Measurements from ENCODE around the gene LARGE1. TPM values are rescaled to one million over a fixed set of nuclear protein-coding genes. Genes with fewer than 3 reads are reported as not detected.

LARGE1 gene
- total RNA-seq, 1 donor from 2014 or later: 81.2 TPM

DNA sequence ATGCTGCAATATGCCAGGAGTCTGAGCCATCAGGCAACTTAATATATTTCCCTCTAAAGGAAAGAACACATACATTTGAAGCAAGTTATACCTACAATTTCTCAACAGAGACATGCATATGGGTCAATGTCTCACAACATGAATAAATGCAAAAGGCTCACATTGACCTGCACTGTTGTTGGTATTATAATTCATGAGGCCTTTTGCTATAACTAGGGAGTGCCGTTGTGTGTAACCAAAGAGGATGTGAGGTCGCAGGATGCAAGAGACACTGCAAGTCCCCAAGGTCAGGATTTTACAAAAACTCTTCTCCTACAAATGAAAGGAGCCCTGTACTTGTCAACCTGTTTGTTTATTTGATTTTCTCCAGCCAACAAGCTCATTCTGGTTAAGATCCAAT lies 250.5 kb downstream of the LARGE1 start:
- peaks cover 8% of the 10 kb centered on the region for H3K4me1 Mint-ChIP-seq (ENCODE audit: low read depth, unreplicated experiment)
- H3K9me3 Mint-ChIP-seq (ENCODE audit: unreplicated experiment): no peaks in the 10 kb centered on the region
- no peak overlapping the region for H3K4me3 Mint-ChIP-seq (ENCODE audit: unreplicated experiment)
- DNase-seq: no peak
- H3K27ac Mint-ChIP-seq (ENCODE audit: unreplicated experiment): no peak overlapping the region
- TF ChIP-seq, protein P1, sequence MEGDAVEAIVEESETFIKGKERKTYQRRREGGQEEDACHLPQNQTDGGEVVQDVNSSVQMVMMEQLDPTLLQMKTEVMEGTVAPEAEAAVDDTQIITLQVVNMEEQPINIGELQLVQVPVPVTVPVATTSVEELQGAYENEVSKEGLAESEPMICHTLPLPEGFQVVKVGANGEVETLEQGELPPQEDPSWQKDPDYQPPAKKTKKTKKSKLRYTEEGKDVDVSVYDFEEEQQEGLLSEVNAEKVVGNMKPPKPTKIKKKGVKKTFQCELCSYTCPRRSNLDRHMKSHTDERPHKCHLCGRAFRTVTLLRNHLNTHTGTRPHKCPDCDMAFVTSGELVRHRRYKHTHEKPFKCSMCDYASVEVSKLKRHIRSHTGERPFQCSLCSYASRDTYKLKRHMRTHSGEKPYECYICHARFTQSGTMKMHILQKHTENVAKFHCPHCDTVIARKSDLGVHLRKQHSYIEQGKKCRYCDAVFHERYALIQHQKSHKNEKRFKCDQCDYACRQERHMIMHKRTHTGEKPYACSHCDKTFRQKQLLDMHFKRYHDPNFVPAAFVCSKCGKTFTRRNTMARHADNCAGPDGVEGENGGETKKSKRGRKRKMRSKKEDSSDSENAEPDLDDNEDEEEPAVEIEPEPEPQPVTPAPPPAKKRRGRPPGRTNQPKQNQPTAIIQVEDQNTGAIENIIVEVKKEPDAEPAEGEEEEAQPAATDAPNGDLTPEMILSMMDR (IDR thresholded peaks at IDR 0.05; ENCODE audit: partially characterized antibody, unreplicated experiment): no peak
- H3K27me3 Mint-ChIP-seq (ENCODE audit: unreplicated experiment): no peaks in the 10 kb centered on the region
- H3K36me3 Mint-ChIP-seq (ENCODE audit: unreplicated experiment): no peaks in the 10 kb centered on the region

DNA sequence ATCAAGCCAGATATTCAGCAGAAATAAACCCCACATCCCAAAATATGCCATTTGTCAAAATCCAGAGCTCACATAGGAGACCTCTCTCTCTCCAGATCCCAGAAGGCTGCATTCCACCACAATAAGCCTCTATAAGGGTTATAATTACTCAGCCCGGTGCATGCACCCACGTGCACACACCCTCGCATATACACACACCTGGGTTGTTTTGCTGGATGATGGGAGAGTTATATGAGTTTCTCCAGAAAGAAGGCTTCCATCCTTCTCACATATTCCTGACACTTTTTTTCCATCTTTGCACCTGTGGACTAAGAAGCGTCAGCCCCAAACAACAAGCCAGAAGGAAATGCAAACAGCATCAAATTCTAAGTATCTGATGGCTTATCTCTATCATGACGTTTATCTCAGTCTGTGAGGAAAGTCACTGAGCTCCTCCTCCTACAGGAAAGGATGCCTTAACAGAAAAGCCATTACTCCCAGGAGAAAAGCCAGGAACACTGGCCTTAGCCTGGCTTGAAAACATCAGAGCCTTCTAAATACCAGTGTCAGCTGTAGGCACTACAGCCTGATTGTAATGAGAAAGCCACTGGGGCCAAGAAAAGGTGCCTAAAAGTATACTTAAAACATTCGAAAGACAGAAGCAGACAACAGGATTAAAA lies 253.2 kb downstream of the LARGE1 start:
- H3K36me3 Mint-ChIP-seq (ENCODE audit: unreplicated experiment): no peaks in the 10 kb centered on the region
- H3K27ac Mint-ChIP-seq (ENCODE audit: unreplicated experiment): peak overlapping the region; percentile 26
- no peaks in the 10 kb centered on the region for H3K9me3 Mint-ChIP-seq (ENCODE audit: unreplicated experiment)
- DNase-seq: no peak
- peaks cover 8% of the 10 kb centered on the region for H3K4me1 Mint-ChIP-seq (ENCODE audit: low read depth, unreplicated experiment)
- TF ChIP-seq, protein P1 (IDR thresholded peaks at IDR 0.05; ENCODE audit: partially characterized antibody, unreplicated experiment): no peak
- H3K4me3 Mint-ChIP-seq (ENCODE audit: unreplicated experiment): no peak overlapping the region
- H3K27me3 Mint-ChIP-seq (ENCODE audit: unreplicated experiment): no peaks in the 10 kb centered on the region

DNA sequence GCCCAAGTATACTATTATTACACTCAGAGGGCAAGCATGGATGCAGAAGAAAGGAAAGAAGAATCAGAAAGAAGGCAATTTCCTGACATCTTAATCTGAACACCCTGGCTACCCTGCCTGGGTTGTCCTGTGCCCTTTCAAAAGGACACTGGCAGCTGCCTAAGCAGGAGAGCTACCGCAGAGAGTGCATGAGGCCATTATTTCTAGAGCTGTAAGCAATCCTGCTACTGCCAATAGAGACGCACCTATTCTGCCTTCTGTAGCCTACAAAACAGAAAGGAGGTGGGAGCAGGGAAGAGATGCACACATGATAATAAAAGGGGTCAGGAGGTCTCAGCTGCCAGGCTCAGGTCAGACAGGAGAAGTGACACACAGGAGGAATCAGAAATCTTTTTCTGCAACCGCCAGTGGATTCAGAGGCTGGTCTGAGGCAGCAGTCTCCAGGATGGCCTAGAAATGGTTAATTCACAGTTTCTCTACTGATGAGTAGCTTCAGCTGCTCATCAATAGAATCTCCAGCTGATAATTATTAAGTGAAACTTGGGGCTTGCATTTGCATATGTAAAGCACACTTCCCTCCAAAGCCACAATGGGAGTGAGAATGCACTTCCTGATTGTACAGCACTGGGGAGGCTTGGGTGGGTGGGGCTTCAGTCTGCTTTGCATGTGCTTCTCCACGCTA lies 253.9 kb downstream of the LARGE1 start:
- Mint-ChIP-seq H3K27ac (ENCODE audit: unreplicated experiment) (peak overlapping the region; percentile 49), H3K27me3 (ENCODE audit: unreplicated experiment) (no peaks in the 10 kb centered on the region), H3K9me3 (ENCODE audit: unreplicated experiment) (no peaks in the 10 kb centered on the region), H3K36me3 (ENCODE audit: unreplicated experiment) (no peaks in the 10 kb centered on the region), H3K4me3 (ENCODE audit: unreplicated experiment) (no peak overlapping the region), H3K4me1 (ENCODE audit: low read depth, unreplicated experiment) (peaks cover 8% of the 10 kb centered on the region)
- DNase-seq: no peak
- TF ChIP-seq, protein P1 (IDR thresholded peaks at IDR 0.05; ENCODE audit: partially characterized antibody, unreplicated experiment): no peak

DNA sequence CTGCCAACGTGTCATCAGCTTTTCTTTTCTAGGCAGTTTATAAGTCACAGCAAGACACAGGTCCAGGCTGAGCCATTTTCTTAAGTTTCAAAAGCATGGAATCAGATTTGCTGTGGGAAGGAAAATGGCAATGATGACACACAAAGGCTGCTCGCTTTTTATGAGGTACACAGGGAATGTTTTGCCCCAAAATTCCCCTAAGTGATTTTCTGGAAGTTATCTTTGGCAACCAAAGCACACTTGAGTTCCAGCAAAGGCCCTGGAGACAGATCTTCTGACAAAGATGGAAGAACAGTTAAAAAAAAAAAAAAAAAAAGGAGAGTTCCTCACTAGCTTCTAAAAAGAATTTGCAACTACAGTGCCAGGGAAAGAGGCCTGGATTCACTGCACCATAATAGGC lies 260.8 kb downstream of the LARGE1 start:
- TF ChIP-seq, protein P1 (IDR thresholded peaks at IDR 0.05; ENCODE audit: partially characterized antibody, unreplicated experiment): no peak
- Mint-ChIP-seq H3K4me3 (ENCODE audit: unreplicated experiment) (no peak overlapping the region), H3K36me3 (ENCODE audit: unreplicated experiment) (peaks cover 10% of the 10 kb centered on the region), H3K9me3 (ENCODE audit: unreplicated experiment) (no peaks in the 10 kb centered on the region), H3K27me3 (ENCODE audit: unreplicated experiment) (peaks cover 4% of the 10 kb centered on the region), H3K27ac (ENCODE audit: unreplicated experiment) (no peak overlapping the region), H3K4me1 (ENCODE audit: low read depth, unreplicated experiment) (peaks cover 3% of the 10 kb centered on the region)
- DNase-seq: no peak

DNA sequence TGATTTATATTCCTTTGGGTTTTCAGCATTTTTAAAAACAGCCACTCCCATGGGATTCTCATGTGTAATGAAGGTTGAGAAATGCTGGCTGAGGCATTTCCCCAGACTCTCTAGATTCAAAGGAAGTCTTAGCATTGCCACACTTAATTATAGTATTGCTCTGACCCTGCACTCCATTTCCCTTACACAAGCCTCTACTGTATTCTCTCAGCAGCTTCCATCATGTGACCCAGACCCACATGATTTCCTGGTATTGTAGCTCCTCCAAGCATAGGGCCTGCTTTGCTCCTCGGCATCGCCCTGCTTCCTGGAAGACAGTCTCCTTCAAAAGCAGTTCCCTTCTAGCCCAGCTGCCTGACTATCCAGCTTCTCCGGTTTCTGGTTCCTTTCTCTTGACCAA lies 261.5 kb downstream of the LARGE1 start:
- peaks cover 7% of the 10 kb centered on the region for H3K27me3 Mint-ChIP-seq (ENCODE audit: unreplicated experiment)
- peaks cover 10% of the 10 kb centered on the region for H3K36me3 Mint-ChIP-seq (ENCODE audit: unreplicated experiment)
- no peaks in the 10 kb centered on the region for H3K9me3 Mint-ChIP-seq (ENCODE audit: unreplicated experiment)
- H3K27ac Mint-ChIP-seq (ENCODE audit: unreplicated experiment): no peak overlapping the region
- DNase-seq: no peak
- H3K4me1 Mint-ChIP-seq (ENCODE audit: low read depth, unreplicated experiment): peaks cover 3% of the 10 kb centered on the region
- TF ChIP-seq, protein P1 (IDR thresholded peaks at IDR 0.05; ENCODE audit: partially characterized antibody, unreplicated experiment): no peak
- no peak overlapping the region for H3K4me3 Mint-ChIP-seq (ENCODE audit: unreplicated experiment)

All from glutamatergic neuron (in vitro differentiated cells).